Ascending aorta (tissue), 2 donors: Measurements from ENCODE around the gene ECT2. TPM values are rescaled to one million over a fixed set of nuclear protein-coding genes. Genes with fewer than 3 reads are reported as not detected.
"Not testable (repeated sequence)": the region's sequence is repeated elsewhere in the genome, so short reads cannot be mapped to it uniquely, and the experiment has no call there.

Experiments
- DNase-seq, 2 donors: peaks; one replicate each; pipeline ENCODE4 v3.0.0-alpha.2; 2019; ENCODE audit warnings: low spot score in 2 of 2
- H3K27ac ChIP-seq, 2 donors: fragments of 200-600 bp; sonication (generic); one replicate each; pipeline ENCODE4 v1.5.1; 2016 to 2017; ENCODE audit warnings: mild to moderate bottlenecking in 1 of 2
- H3K27me3 ChIP-seq: fragments of 200-600 bp; sonication (generic); one replicate; pipeline ENCODE4 v1.5.1; 2017
- H3K36me3 ChIP-seq, 2 donors: fragments of 200-600 bp; sonication (generic); one replicate each; pipeline ENCODE4 v1.5.1; 2016
- H3K4me1 ChIP-seq, 2 donors: fragments of 200-600 bp; sonication (generic); one replicate each; pipeline ENCODE4 v1.5.1; 2016 to 2017; ENCODE audit warnings: mild to moderate bottlenecking in 1 of 2
- H3K4me3 ChIP-seq, 2 donors: fragments of 200-600 bp; sonication (generic); one replicate each; pipeline ENCODE4 v1.5.1; 2016 to 2017; ENCODE audit warnings: mild to moderate bottlenecking in 1 of 2
- H3K9me3 ChIP-seq, 2 donors: fragments of 200-600 bp; sonication (generic); one replicate each; pipeline ENCODE4 v1.5.1; 2016
- CTCF ChIP-seq, 3 experiments: fragments of 200-600 bp in 2 of 3; fragments of 450-650 bp in 1 of 3; sonication (generic) in 2 of 3; IDR thresholded peaks; one replicate each; pipeline ENCODE4 v1.5.1; 2016 to 2019; ENCODE audit warnings: antibody characterized with exemption in 3 of 3, mild to moderate bottlenecking in 1 of 3, moderate library complexity in 1 of 3
- intact Hi-C: fragments of 100-400 bp; cut with DNase I; formaldehyde crosslinking; loops from one replicate; pipeline ENCODE4 v1.15.1; 2023
- total RNA-seq: library from RNA; depleted of rRNA; stranded (reverse); fragments of >200 nt; gene quantifications from one replicate; pipeline ENCODE4 v1.1.0, GENCODE V29; 2016

The ECT2 gene, protein sequence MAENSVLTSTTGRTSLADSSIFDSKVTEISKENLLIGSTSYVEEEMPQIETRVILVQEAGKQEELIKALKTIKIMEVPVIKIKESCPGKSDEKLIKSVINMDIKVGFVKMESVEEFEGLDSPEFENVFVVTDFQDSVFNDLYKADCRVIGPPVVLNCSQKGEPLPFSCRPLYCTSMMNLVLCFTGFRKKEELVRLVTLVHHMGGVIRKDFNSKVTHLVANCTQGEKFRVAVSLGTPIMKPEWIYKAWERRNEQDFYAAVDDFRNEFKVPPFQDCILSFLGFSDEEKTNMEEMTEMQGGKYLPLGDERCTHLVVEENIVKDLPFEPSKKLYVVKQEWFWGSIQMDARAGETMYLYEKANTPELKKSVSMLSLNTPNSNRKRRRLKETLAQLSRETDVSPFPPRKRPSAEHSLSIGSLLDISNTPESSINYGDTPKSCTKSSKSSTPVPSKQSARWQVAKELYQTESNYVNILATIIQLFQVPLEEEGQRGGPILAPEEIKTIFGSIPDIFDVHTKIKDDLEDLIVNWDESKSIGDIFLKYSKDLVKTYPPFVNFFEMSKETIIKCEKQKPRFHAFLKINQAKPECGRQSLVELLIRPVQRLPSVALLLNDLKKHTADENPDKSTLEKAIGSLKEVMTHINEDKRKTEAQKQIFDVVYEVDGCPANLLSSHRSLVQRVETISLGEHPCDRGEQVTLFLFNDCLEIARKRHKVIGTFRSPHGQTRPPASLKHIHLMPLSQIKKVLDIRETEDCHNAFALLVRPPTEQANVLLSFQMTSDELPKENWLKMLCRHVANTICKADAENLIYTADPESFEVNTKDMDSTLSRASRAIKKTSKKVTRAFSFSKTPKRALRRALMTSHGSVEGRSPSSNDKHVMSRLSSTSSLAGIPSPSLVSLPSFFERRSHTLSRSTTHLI
- total RNA-seq, result 27.1 TPM

- DNase-seq, result peak; percentile 98 to 100
- Histone ChIP-seq H3K27me3 (no peaks in the 10 kb centered on the region), H3K4me1 (peaks cover 0 to 13% of the 10 kb centered on the region in 2 donors), H3K4me3 (peak within 1 kb of the TSS; percentile 69 to 80), H3K36me3 (no peaks in the 10 kb centered on the region), H3K9me3 (no peaks in the 10 kb centered on the region), H3K27ac (peak within 1 kb of the TSS; percentile 57 to 83)
- intact Hi-C loops, result loop anchor here (1.0 to 5.0 kb wide), 3 partner anchors 39 to 128 kb away; partner anchors contain the start of gene NCEH1
- TF ChIP-seq CTCF (IDR thresholded peaks at IDR 0.05), result peak; percentile 68 to 72 (median 72)
These were observed at the start of gene ECT2 for GRCh38 chr3:172750368-172751174. ECT2 (plus strand) TSS chr3:172750726; CDS start chr3:172754531, 3,805 bp downstream.

- H3K27me3 ChIP-seq, result no peaks in the 10 kb centered on the region
- no peak for TF ChIP-seq CTCF (IDR thresholded peaks at IDR 0.05)
- no peaks in the 10 kb centered on the region for H3K4me1 ChIP-seq
- H3K36me3 ChIP-seq, result no peaks in the 10 kb centered on the region
- no peak overlapping the region for H3K27ac ChIP-seq
- no peaks in the 10 kb centered on the region for H3K9me3 ChIP-seq
- no peak for DNase-seq
- H3K4me3 ChIP-seq, result no peak overlapping the region
- intact Hi-C loops, result no loop called here
These were observed 49.5 kb upstream of the ECT2 start for GRCh38 chr3:172700936-172701455.

GRCh38 chr3:172701751-172702150 lies 48.8 kb upstream of the ECT2 start:
- H3K4me3 ChIP-seq, result no peak overlapping the region

GRCh38 chr3:172702256-172702655 lies 48.3 kb upstream of the ECT2 start:
- H3K4me3 ChIP-seq, result no peak overlapping the region
- peaks cover 0 to 2% of the 10 kb centered on the region in 2 donors for H3K4me1 ChIP-seq
- no peaks in the 10 kb centered on the region for H3K27me3 ChIP-seq
- H3K36me3 ChIP-seq, result no peaks in the 10 kb centered on the region
- intact Hi-C loops, result no loop called here
- H3K27ac ChIP-seq, result no peak overlapping the region
- no peaks in the 10 kb centered on the region for H3K9me3 ChIP-seq
- no peak for DNase-seq
- no peak for TF ChIP-seq CTCF (IDR thresholded peaks at IDR 0.05)

More at GRCh38 chr3:172701751-172702150, 48.8 kb upstream of the ECT2 start:
- Histone ChIP-seq H3K9me3 (no peaks in the 10 kb centered on the region), H3K27ac (no peak overlapping the region), H3K27me3 (no peaks in the 10 kb centered on the region), H3K4me1 (no peaks in the 10 kb centered on the region), H3K36me3 (no peaks in the 10 kb centered on the region)
- DNase-seq, result no peak
- intact Hi-C loops, result no loop called here
- no peak for TF ChIP-seq CTCF (IDR thresholded peaks at IDR 0.05)

DNA sequence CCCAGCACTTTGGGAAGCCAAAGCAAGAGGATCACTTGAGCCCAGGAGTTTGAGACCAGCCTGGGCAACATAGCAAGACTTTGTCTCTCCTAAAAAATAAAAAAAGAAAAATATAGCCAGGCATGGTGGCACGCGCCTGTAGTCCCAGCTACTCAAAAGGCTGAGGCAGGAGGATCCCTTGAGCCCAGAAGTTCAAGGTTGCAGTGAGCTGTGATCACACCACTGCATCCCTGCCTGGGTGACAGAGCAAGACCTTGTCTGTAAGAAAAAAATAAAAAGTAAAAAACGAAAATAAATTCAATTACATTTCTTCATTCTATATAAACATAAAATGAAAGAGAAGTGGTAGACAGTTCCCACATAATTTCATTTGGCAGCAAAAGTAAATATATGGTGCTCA lies 47.8 kb upstream of the ECT2 start:
- H3K27ac ChIP-seq, intact Hi-C loops, H3K27me3 ChIP-seq, H3K4me3 ChIP-seq, H3K9me3 ChIP-seq, H3K36me3 ChIP-seq, DNase-seq, H3K4me1 ChIP-seq: not testable (repeated sequence)
